Retinal pigment epithelial cell (primary cell): ENCODE results near the gene RUNDC3A.
"Not testable (repeated sequence)": the region's sequence is repeated elsewhere in the genome, so short reads cannot be mapped to it uniquely, and the experiment has no call there.

Experiments used
- DNase-seq: peaks from one replicate; pipeline ENCODE4 v3.0.0-alpha.2; 2010; ENCODE audit warnings: low read depth
- H3K4me3 ChIP-seq: 2 replicates; pipeline ENCODE4 v1.5.1; 2011; ENCODE audit warnings: mild to moderate bottlenecking, low read length, control low read depth, moderate library complexity
- TF ChIP-seq, protein P1 (sequence below): conservative IDR thresholded peaks from 2 replicates; pipeline ENCODE4 v1.5.1; 2011; ENCODE audit warnings: low read depth, low read length, control low read depth, inconsistent platforms

RUNDC3A gene

GRCh38 chr17:44334315-44334714 lies 25.9 kb downstream of the RUNDC3A start:
- H3K4me3 ChIP-seq = no peak overlapping the region
- TF ChIP-seq, protein P1, sequence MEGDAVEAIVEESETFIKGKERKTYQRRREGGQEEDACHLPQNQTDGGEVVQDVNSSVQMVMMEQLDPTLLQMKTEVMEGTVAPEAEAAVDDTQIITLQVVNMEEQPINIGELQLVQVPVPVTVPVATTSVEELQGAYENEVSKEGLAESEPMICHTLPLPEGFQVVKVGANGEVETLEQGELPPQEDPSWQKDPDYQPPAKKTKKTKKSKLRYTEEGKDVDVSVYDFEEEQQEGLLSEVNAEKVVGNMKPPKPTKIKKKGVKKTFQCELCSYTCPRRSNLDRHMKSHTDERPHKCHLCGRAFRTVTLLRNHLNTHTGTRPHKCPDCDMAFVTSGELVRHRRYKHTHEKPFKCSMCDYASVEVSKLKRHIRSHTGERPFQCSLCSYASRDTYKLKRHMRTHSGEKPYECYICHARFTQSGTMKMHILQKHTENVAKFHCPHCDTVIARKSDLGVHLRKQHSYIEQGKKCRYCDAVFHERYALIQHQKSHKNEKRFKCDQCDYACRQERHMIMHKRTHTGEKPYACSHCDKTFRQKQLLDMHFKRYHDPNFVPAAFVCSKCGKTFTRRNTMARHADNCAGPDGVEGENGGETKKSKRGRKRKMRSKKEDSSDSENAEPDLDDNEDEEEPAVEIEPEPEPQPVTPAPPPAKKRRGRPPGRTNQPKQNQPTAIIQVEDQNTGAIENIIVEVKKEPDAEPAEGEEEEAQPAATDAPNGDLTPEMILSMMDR = no peak
- DNase-seq = no peak

GRCh38 chr17:44334727-44335126 lies 26.3 kb downstream of the RUNDC3A start:
- TF ChIP-seq, protein P1 = no peak

GRCh38 chr17:44335564-44335963 lies 27.2 kb downstream of the RUNDC3A start:
- no peak overlapping the region for H3K4me3 ChIP-seq
- TF ChIP-seq, protein P1 = no peak
- DNase-seq = no peak

More at GRCh38 chr17:44334727-44335126, 26.3 kb downstream of the RUNDC3A start:
- DNase-seq = no peak
- no peak overlapping the region for H3K4me3 ChIP-seq

DNA sequence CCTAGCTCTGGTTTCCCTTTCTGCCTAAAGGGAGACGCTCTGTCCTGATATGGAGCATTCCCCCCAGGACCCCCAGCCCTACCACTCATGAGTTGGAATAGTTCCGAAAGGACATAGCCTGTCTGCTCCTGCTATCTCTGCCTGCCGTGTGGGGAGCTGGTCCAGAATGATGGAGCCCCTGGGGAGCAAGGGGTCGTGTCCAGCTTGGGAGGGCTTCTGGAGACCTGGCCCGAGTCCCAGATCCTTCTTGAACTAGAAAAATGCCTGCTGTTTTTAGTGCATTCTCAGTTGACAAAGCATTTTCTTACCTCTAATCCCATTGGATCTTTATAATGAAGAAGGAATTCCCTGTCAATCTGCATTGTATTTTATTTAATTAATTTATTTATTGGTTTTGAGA lies 27.6 kb downstream of the RUNDC3A start:
- DNase-seq = no peak
- H3K4me3 ChIP-seq = no peak overlapping the region
- TF ChIP-seq, protein P1 = no peak

GRCh38 chr17:44338702-44339101 lies 30.3 kb downstream of the RUNDC3A start:
- TF ChIP-seq, protein P1 = no peak
- H3K4me3 ChIP-seq = no peak overlapping the region
- peak; percentile 73 for DNase-seq

- not testable (repeated sequence) for DNase-seq
Measured at GRCh38 chr17:44340553-44340952, 32.2 kb downstream of the RUNDC3A start.

GRCh38 chr17:44343510-44344209 lies 35.3 kb downstream of the RUNDC3A start:
- no peak overlapping the region for H3K4me3 ChIP-seq
- TF ChIP-seq, protein P1 = no peak
- DNase-seq = no peak

More at GRCh38 chr17:44340553-44340952, 32.2 kb downstream of the RUNDC3A start:
- H3K4me3 ChIP-seq = not testable (repeated sequence)
